NB4 (cell line): ENCODE data around the gene FIBCD1.

Experiments
- CTCF ChIP-seq: IDR thresholded peaks from one replicate; pipeline ENCODE4 v1.5.1; 2012; ENCODE audit warnings: low read depth, low read length
- MAX ChIP-seq: IDR thresholded peaks from 2 replicates; pipeline ENCODE4 v1.6.1; 2011; ENCODE audit warnings: low read depth, low read length
- MYC ChIP-seq: IDR thresholded peaks from 2 replicates; pipeline ENCODE4 v1.6.1; 2011; ENCODE audit warnings: low read depth, low read length
- POLR2A ChIP-seq: IDR thresholded peaks from 2 replicates; pipeline ENCODE4 v1.6.1; 2011; ENCODE audit warnings: mild to moderate bottlenecking; ENCODE audit not compliant: insufficient read length; ENCODE audit errors: extremely low read depth

- TF ChIP-seq CTCF = no peak
- no peak for TF ChIP-seq POLR2A
- TF ChIP-seq MYC = no peak
- TF ChIP-seq MAX = no peak
These were observed 48.0 kb downstream of the FIBCD1 start for GRCh38 chr9:130890870-130891687.
